Measurements from ENCODE around the gene ZNF277.
A peak's percentile ranks its signal among the peaks of the same experiment; 100 is the strongest.
"Not testable (repeated sequence)": the region's sequence is repeated elsewhere in the genome, so short reads cannot be mapped to it uniquely, and the experiment has no call there.

ZNF277 gene

DNA sequence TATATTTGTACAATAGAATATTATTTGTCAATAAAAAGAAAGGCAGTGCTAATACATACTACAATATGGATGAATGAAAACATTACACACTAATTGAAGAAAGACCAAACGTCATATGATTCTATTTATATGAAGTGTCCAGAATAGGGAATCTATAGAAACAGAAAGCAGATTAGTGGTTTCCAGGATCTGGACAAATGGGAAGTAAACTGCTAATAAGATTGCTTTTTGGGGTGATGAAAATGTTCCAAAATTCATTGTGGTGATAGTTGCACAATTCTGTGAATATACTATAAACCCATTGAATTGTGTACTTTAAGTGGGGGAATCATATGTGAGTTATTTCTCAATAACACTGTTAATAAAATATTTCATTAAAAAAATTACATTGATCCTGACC lies 165.6 kb downstream of the ZNF277 start:
- Histone ChIP-seq H3K4me3 (ENCODE audit: low read depth, low read length) (no peak overlapping the region), H3K9me3 (ENCODE audit: control insufficient read depth, insufficient read depth, low read length) (no peaks in the 10 kb centered on the region), H3K27ac (ENCODE audit: low read depth, low read length) (no peak overlapping the region), H3K9ac (ENCODE audit: low read depth, low read length) (no peak overlapping the region), H3K4me1 (ENCODE audit: control insufficient read depth, insufficient read depth, low read length) (no peaks in the 10 kb centered on the region), H3K36me3 (ENCODE audit: control insufficient read depth, insufficient read depth, low read length) (no peaks in the 10 kb centered on the region), H3K27me3 (ENCODE audit: control insufficient read depth, insufficient read depth, low read length) (no peaks in the 10 kb centered on the region)

DNA sequence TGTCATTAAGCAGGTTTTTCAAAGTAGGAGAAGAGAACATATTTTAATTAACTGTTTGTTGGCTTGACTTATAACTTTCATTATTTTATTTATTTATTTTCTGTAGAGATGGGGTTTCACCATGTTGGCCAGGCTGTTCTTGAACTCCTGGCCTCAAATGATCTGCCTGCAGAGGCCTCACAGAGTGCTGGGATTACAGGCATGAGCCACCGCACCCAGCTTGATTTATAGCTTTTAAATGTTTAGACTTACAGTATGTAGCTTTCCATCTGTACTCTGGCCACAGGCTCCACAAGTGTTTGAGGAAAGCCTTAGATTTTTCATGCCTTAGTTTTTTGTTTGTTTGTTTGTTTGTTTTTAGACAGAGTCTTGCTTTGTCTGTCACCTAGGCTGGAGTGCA lies 171.1 kb downstream of the ZNF277 start:
- no peak overlapping the region for H3K27ac ChIP-seq (ENCODE audit: low read depth, low read length)
- H3K9ac ChIP-seq (ENCODE audit: low read depth, low read length) = no peak overlapping the region
- no peaks in the 10 kb centered on the region for H3K36me3 ChIP-seq (ENCODE audit: control insufficient read depth, insufficient read depth, low read length)
- H3K4me3 ChIP-seq (ENCODE audit: low read depth, low read length) = no peak overlapping the region
- H3K9me3 ChIP-seq (ENCODE audit: control insufficient read depth, insufficient read depth, low read length) = no peaks in the 10 kb centered on the region
- H3K27me3 ChIP-seq (ENCODE audit: control insufficient read depth, insufficient read depth, low read length) = no peaks in the 10 kb centered on the region
- no peaks in the 10 kb centered on the region for H3K4me1 ChIP-seq (ENCODE audit: control insufficient read depth, insufficient read depth, low read length)

DNA sequence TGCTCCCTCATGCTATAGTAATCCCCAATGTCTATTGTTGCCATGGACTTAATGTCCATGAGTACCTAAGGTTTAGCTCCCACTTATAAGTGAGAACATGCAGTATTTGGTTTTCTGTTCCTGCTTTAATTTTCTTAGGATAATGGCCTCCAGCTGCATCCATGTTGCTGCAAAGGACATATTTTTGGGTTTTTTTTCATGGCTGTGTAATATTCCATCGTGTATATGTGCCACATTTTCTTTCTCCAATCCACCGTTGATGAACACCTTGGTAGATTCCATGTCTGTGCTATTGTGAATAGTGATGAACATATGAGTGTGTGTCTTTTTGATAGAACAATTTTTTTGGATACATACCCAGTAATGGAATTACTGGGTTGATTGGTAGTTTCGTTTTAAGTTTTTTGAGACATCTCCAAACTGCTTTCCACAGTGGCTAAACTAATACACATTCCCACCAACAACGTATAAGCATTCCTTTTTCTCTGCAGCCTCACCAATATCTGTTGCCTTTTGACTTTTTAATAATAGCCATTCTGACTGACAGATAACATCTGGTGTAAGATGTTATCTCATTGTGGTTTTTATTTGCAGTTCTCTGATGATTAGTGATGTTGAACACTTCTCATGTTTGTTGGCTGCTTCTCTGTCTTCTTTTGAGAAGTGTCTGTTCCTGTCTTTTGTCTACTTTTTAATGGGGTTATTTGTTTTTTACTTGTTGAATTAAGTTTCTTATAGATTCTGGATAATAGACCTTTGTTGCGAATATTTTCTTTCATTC lies 175.0 kb downstream of the ZNF277 start:
- no peak overlapping the region for H3K9ac ChIP-seq (ENCODE audit: low read depth, low read length)
- H3K27me3 ChIP-seq (ENCODE audit: control insufficient read depth, insufficient read depth, low read length) = no peaks in the 10 kb centered on the region
- H3K27ac ChIP-seq (ENCODE audit: low read depth, low read length) = no peak overlapping the region
- H3K4me1 ChIP-seq (ENCODE audit: control insufficient read depth, insufficient read depth, low read length) = no peaks in the 10 kb centered on the region
- no peak overlapping the region for H3K4me3 ChIP-seq (ENCODE audit: low read depth, low read length)
- no peaks in the 10 kb centered on the region for H3K36me3 ChIP-seq (ENCODE audit: control insufficient read depth, insufficient read depth, low read length)
- no peaks in the 10 kb centered on the region for H3K9me3 ChIP-seq (ENCODE audit: control insufficient read depth, insufficient read depth, low read length)

DNA sequence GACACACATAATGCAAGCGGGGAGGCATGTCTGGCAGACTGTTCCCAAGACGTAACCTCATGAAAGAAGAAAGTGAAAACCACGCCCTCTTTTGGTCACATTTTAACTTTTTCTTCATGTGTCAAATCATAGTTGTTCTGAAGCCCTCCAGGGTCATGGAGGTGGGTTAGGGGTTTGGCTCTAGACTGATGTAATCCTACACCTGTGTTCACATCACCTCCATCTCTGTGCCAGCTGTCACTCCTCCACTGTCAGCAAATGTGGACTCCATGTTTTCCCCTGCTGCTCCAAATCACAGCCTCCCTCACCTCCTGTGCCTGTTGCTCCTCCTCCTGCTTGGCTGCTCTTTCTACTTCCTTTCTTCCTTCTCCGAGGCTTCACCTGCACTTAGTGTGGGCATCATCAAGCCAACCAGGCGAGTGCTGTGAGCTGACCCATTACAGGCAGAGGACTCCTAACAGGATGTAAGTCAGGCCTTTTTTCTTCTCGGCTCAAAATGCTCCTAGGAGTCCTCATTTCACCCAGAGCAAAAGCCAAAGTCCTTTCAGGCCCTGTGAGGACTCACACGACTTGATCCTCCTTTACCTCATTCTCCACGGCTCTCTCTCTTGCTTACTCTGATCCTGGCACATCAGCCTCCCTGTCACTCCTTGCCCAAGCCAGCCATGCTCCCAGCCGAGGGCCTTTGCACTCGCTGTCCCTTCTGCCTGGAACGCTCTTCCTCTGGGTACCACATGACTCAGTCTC lies 177.3 kb downstream of the ZNF277 start:
- no peaks in the 10 kb centered on the region for H3K36me3 ChIP-seq (ENCODE audit: control insufficient read depth, insufficient read depth, low read length)
- H3K4me3 ChIP-seq (ENCODE audit: low read depth, low read length) = no peak overlapping the region
- no peaks in the 10 kb centered on the region for H3K4me1 ChIP-seq (ENCODE audit: control insufficient read depth, insufficient read depth, low read length)
- H3K27me3 ChIP-seq (ENCODE audit: control insufficient read depth, insufficient read depth, low read length) = no peaks in the 10 kb centered on the region
- H3K9me3 ChIP-seq (ENCODE audit: control insufficient read depth, insufficient read depth, low read length) = no peaks in the 10 kb centered on the region
- H3K9ac ChIP-seq (ENCODE audit: low read depth, low read length) = no peak overlapping the region
- no peak overlapping the region for H3K27ac ChIP-seq (ENCODE audit: low read depth, low read length)

DNA sequence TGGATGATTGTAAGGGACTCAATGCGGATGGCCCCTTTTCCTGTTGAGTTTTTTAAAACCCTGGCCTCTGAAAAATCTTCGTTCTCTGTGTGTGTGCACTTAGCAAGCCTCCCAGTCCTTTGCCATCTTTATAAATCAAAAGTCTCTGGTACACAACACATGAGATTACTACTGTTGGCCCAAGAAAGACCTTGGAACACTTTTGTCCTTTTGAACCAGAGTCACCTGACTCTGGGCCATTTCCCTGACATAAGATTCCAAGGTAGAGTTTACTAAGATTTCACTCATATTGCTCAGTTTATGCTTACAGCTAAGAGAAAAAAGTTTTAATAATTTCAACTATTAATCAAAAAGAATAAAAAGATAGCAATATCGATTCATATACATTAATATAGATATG lies 179.0 kb downstream of the ZNF277 start:
- no peaks in the 10 kb centered on the region for H3K36me3 ChIP-seq (ENCODE audit: control insufficient read depth, insufficient read depth, low read length)
- no peak overlapping the region for H3K27ac ChIP-seq (ENCODE audit: low read depth, low read length)
- no peak overlapping the region for H3K9ac ChIP-seq (ENCODE audit: low read depth, low read length)
- H3K4me3 ChIP-seq (ENCODE audit: low read depth, low read length) = no peak overlapping the region
- H3K27me3 ChIP-seq (ENCODE audit: control insufficient read depth, insufficient read depth, low read length) = no peaks in the 10 kb centered on the region
- H3K9me3 ChIP-seq (ENCODE audit: control insufficient read depth, insufficient read depth, low read length) = no peaks in the 10 kb centered on the region
- no peaks in the 10 kb centered on the region for H3K4me1 ChIP-seq (ENCODE audit: control insufficient read depth, insufficient read depth, low read length)

DNA sequence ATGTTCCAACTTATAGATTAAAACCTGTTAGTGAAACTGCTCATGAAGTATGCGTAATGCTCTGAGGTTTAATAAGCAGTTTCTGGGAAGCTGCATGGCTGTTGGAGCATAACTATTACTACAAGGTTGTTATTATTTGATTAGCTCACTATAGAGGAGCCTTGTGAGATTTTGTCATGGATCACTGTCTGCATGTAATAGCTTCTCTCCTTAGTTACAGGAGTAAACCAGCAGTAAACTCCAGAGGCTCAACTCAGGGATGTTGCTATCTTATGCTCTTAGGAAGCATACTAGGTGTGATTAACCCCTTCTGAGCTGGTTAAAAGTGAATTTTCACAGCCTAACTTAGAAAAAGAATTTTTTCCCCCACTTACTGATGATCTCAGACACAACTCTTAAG lies 180.1 kb downstream of the ZNF277 start:
- Histone ChIP-seq H3K36me3 (ENCODE audit: control insufficient read depth, insufficient read depth, low read length) (no peaks in the 10 kb centered on the region), H3K9me3 (ENCODE audit: control insufficient read depth, insufficient read depth, low read length) (no peaks in the 10 kb centered on the region), H3K4me3 (ENCODE audit: low read depth, low read length) (no peak overlapping the region), H3K27ac (ENCODE audit: low read depth, low read length) (no peak overlapping the region), H3K4me1 (ENCODE audit: control insufficient read depth, insufficient read depth, low read length) (no peaks in the 10 kb centered on the region), H3K27me3 (ENCODE audit: control insufficient read depth, insufficient read depth, low read length) (no peaks in the 10 kb centered on the region), H3K9ac (ENCODE audit: low read depth, low read length) (no peak overlapping the region)

DNA sequence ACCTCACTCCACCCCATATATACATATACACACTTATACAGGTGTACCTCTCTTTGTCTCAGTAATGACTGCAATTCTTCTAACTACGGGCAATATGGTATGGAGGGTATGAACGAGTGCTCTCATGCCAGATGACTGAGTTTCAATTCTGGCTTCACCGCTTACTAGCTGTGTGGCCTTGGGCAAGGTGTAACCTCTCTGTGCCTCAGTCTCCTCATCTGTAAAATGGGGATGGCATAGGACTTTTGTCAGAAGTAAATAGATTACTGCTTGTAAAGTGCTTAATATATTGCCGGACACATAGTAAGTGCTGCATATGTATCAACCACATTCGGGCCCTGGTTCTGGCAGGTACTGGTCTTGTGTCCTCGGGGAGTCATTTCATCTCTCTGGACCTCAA lies 183.7 kb downstream of the ZNF277 start:
- no peak overlapping the region for H3K9ac ChIP-seq (ENCODE audit: low read depth, low read length)
- H3K4me1 ChIP-seq (ENCODE audit: control insufficient read depth, insufficient read depth, low read length) = 0 out of 2 replicates have a peak, but pooled peaks cover 5% of the 10 kb centered on the region
- no peaks in the 10 kb centered on the region for H3K9me3 ChIP-seq (ENCODE audit: control insufficient read depth, insufficient read depth, low read length)
- no peaks in the 10 kb centered on the region for H3K36me3 ChIP-seq (ENCODE audit: control insufficient read depth, insufficient read depth, low read length)
- no peak overlapping the region for H3K4me3 ChIP-seq (ENCODE audit: low read depth, low read length)
- H3K27ac ChIP-seq (ENCODE audit: low read depth, low read length) = no peak overlapping the region
- no peaks in the 10 kb centered on the region for H3K27me3 ChIP-seq (ENCODE audit: control insufficient read depth, insufficient read depth, low read length)

DNA sequence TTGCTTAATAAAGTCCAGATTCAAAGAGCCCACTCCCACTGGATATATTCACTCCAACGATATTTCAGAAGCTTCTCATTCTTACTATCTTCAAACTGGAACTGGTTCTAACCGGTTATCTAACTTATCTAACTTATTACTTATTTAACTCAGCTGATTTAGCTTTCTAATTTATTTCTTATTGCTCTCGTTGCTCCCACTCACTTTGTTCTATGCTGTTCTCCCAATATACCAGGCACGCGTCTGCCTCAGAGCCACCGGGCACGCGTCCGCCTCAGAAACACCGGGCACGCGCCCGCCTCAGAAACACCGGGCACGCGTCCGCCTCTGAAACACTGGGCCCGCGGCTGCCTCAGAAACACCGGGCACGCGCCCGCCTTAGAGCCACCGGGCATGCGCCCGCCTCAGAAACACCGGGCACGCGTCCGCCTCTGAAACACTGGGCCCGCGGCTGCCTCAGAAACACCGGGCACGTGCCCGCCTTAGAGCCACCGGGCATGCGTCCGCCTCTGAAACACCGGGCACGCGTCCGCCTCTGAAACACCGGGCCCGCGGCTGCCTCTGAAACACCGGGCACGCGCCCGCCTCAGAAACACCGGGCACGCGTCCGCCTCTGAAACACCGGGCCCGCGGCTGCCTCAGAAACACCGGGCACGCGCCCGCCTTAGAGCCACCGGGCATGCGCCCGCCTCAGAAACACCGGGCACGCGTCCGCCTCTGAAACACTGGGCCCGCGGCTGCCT lies 184.8 kb downstream of the ZNF277 start:
- H3K9ac ChIP-seq (ENCODE audit: low read depth, low read length) = peak overlapping the region; percentile 54
- peak overlapping the region; percentile 80 for H3K27ac ChIP-seq (ENCODE audit: low read depth, low read length)
- not testable (repeated sequence) for H3K36me3 ChIP-seq (ENCODE audit: control insufficient read depth, insufficient read depth, low read length); H3K27me3 ChIP-seq (ENCODE audit: control insufficient read depth, insufficient read depth, low read length); H3K4me1 ChIP-seq (ENCODE audit: control insufficient read depth, insufficient read depth, low read length); H3K9me3 ChIP-seq (ENCODE audit: control insufficient read depth, insufficient read depth, low read length)
- peak overlapping the region; percentile 62 for H3K4me3 ChIP-seq (ENCODE audit: low read depth, low read length)

DNA sequence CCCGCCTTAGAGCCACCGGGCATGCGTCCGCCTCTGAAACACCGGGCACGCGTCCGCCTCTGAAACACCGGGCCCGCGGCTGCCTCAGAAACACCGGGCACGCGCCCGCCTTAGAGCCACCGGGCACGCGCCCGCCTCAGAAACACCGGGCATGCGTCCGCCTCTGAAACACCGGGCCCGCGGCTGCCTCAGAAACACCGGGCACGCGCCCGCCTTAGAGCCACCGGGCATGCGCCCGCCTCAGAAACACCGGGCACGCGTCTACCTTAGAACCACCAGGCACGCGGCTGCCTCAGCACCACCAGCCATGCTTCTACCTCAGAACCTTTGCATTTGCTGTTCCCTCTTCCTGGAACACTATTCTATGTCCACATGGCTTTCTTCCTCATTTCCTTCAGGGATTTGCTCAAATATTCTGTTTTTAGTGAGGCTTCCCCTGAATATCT lies 185.4 kb downstream of the ZNF277 start:
- H3K27ac ChIP-seq (ENCODE audit: low read depth, low read length) = peak overlapping the region; percentile 80
- H3K9ac ChIP-seq (ENCODE audit: low read depth, low read length) = peak overlapping the region; percentile 54
- not testable (repeated sequence) for H3K9me3 ChIP-seq (ENCODE audit: control insufficient read depth, insufficient read depth, low read length); H3K27me3 ChIP-seq (ENCODE audit: control insufficient read depth, insufficient read depth, low read length); H3K4me1 ChIP-seq (ENCODE audit: control insufficient read depth, insufficient read depth, low read length); H3K36me3 ChIP-seq (ENCODE audit: control insufficient read depth, insufficient read depth, low read length)
- peak overlapping the region; percentile 62 for H3K4me3 ChIP-seq (ENCODE audit: low read depth, low read length)

All from HUES48 (cell line).